Ascending aorta (tissue), 2 donors: ENCODE results near the gene TDRD5. TPM values are rescaled to one million over a fixed set of nuclear protein-coding genes. Genes with fewer than 3 reads are reported as not detected.

Experiments
- DNase-seq, 2 donors: peaks; one replicate each; pipeline ENCODE4 v3.0.0-alpha.2; 2019; ENCODE audit warnings: low spot score in 2 of 2
- H3K27ac ChIP-seq, 2 donors: fragments of 200-600 bp; sonication (generic); one replicate each; pipeline ENCODE4 v1.5.1; 2016 to 2017; ENCODE audit warnings: mild to moderate bottlenecking in 1 of 2
- H3K27me3 ChIP-seq: fragments of 200-600 bp; sonication (generic); one replicate; pipeline ENCODE4 v1.5.1; 2017
- H3K36me3 ChIP-seq, 2 donors: fragments of 200-600 bp; sonication (generic); one replicate each; pipeline ENCODE4 v1.5.1; 2016
- H3K4me1 ChIP-seq, 2 donors: fragments of 200-600 bp; sonication (generic); one replicate each; pipeline ENCODE4 v1.5.1; 2016 to 2017; ENCODE audit warnings: mild to moderate bottlenecking in 1 of 2
- H3K4me3 ChIP-seq, 2 donors: fragments of 200-600 bp; sonication (generic); one replicate each; pipeline ENCODE4 v1.5.1; 2016 to 2017; ENCODE audit warnings: mild to moderate bottlenecking in 1 of 2
- H3K9me3 ChIP-seq, 2 donors: fragments of 200-600 bp; sonication (generic); one replicate each; pipeline ENCODE4 v1.5.1; 2016
- intact Hi-C: fragments of 100-400 bp; cut with DNase I; formaldehyde crosslinking; loops from one replicate; pipeline ENCODE4 v1.15.1; 2023
- total RNA-seq: library from RNA; depleted of rRNA; stranded (reverse); fragments of >200 nt; gene quantifications from one replicate; pipeline ENCODE4 v1.1.0, GENCODE V29; 2016
- TF ChIP-seq, protein P1 (sequence below), 3 experiments: fragments of 200-600 bp in 2 of 3; fragments of 450-650 bp in 1 of 3; sonication (generic) in 2 of 3; IDR thresholded peaks; one replicate each; pipeline ENCODE4 v1.5.1; 2016 to 2019; ENCODE audit warnings: antibody characterized with exemption in 3 of 3, mild to moderate bottlenecking in 1 of 3, moderate library complexity in 1 of 3

The TDRD5 gene
- total RNA-seq, 1 donor from 2014 or later: not detected

DNA sequence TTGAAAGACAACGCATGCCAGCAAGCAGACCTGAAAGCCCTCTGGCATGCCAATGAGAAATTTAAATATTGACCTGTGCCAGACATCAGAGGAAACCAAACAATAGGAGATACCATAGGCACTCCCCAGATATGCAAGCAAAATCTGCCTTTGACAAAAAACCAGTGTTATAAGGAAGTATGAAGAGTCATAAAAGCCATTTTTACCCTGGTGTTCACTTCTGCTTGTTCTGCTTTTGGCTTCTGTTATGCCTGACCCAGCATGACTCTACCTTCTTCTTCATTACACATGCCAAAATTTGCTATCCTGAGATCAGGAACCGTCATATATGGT is 42.3 kb upstream of the TDRD5 start:
- Histone ChIP-seq H3K9me3 (no peaks in the 10 kb centered on the region), H3K36me3 (no peaks in the 10 kb centered on the region), H3K27me3 (no peaks in the 10 kb centered on the region), H3K27ac (no peak overlapping the region), H3K4me1 (no peaks in the 10 kb centered on the region), H3K4me3 (no peak overlapping the region)
- TF ChIP-seq, protein P1, sequence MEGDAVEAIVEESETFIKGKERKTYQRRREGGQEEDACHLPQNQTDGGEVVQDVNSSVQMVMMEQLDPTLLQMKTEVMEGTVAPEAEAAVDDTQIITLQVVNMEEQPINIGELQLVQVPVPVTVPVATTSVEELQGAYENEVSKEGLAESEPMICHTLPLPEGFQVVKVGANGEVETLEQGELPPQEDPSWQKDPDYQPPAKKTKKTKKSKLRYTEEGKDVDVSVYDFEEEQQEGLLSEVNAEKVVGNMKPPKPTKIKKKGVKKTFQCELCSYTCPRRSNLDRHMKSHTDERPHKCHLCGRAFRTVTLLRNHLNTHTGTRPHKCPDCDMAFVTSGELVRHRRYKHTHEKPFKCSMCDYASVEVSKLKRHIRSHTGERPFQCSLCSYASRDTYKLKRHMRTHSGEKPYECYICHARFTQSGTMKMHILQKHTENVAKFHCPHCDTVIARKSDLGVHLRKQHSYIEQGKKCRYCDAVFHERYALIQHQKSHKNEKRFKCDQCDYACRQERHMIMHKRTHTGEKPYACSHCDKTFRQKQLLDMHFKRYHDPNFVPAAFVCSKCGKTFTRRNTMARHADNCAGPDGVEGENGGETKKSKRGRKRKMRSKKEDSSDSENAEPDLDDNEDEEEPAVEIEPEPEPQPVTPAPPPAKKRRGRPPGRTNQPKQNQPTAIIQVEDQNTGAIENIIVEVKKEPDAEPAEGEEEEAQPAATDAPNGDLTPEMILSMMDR (IDR thresholded peaks at IDR 0.05): no peak
- DNase-seq: no peak
- intact Hi-C loops: no loop called here

- Histone ChIP-seq H3K27me3 (no peaks in the 10 kb centered on the region), H3K4me1 (no peaks in the 10 kb centered on the region), H3K9me3 (no peaks in the 10 kb centered on the region), H3K4me3 (no peak overlapping the region), H3K27ac (no peak overlapping the region), H3K36me3 (no peaks in the 10 kb centered on the region)
- intact Hi-C loops: no loop called here
- TF ChIP-seq, protein P1 (IDR thresholded peaks at IDR 0.05): no peak
- DNase-seq: no peak
These were observed 40.6 kb upstream of the TDRD5 start for GRCh38 chr1:179550746-179551682.

GRCh38 chr1:179554427-179554826 is 37.2 kb upstream of the TDRD5 start:
- no peaks in the 10 kb centered on the region for H3K9me3 ChIP-seq
- H3K27ac ChIP-seq: no peak overlapping the region
- H3K27me3 ChIP-seq: no peaks in the 10 kb centered on the region
- TF ChIP-seq, protein P1 (IDR thresholded peaks at IDR 0.05): no peak
- no peak for DNase-seq
- intact Hi-C loops: no loop called here
- H3K36me3 ChIP-seq: no peaks in the 10 kb centered on the region
- no peak overlapping the region for H3K4me3 ChIP-seq
- H3K4me1 ChIP-seq: no peaks in the 10 kb centered on the region

DNA sequence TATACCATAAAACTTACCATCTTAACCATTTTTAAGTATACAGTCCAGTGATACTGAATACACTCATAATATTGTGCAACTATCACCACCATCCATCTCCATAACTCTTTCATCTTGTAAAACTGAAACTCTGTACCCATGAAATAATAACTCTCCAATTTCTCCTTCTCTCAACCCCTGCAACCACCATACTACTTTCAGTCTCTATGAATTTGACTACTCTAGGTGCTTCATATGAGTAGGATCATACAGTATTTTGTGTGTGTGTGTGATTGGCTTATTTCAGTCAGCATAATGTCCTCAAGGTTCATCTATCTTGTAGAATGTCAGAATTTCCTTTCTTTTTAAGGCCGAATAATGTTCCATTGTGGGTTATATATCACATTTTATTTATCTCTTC is 33.6 kb upstream of the TDRD5 start:
- no peaks in the 10 kb centered on the region for H3K9me3 ChIP-seq
- no peak overlapping the region for H3K27ac ChIP-seq
- TF ChIP-seq, protein P1 (IDR thresholded peaks at IDR 0.05): no peak
- DNase-seq: no peak
- no peaks in the 10 kb centered on the region for H3K27me3 ChIP-seq
- H3K36me3 ChIP-seq: no peaks in the 10 kb centered on the region
- no peaks in the 10 kb centered on the region for H3K4me1 ChIP-seq
- H3K4me3 ChIP-seq: no peak overlapping the region
- intact Hi-C loops: no loop called here

DNA sequence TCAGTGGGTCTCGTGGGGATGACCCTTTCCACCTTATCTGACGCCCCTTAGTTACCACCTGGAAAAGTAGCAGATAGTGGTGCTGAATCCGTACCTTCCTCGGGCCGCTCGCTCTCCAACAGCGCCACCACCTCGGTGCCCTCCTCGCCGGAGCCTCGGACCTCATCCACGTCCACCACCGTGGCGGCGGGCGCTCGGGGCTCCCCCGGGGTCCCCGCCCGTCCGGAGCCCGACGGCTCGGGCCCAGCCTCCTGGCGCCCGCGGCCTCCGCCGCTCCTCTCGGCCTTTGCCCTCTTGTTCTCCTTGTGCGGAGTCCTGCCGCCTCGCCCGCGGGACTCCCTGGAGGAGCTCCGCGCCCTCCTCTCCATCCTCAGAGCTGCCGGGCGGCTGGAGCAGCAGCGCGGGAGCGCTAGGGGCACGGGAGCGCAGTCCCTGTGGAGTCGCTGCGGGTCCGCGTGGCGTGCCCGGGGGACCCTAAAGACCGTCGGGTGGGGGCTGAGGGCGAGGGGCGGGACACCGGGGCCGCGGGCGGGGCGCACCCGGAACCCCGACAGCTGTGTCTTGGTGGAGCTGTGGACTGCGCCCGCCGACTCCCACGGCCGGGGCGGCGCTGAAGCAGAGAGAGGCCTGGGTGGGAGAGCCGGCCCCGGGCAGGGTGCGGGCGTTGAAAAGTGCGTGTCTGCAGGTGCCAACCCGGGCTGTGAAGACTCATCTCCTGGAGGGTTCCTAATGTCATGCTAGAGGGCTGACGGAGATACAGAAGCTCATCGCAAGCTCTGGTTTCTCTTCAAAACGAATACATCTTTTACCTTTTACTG is 15.9 kb upstream of the TDRD5 start, which contains the start of gene NPHS2:
Gene NPHS2 (minus strand): TSS at position 452 of the 818 bp plus-strand sequence. CDS start 84 bp downstream, at position 368.
- Histone ChIP-seq H3K4me3 (peak within 1 kb of the TSS in 1 of 2 donors; percentile 25), H3K4me1 (no peaks in the 10 kb centered on the region), H3K27me3 (peaks cover 9% of the 10 kb centered on the region), H3K36me3 (no peaks in the 10 kb centered on the region), H3K27ac (no peak within 1 kb of the TSS), H3K9me3 (no peaks in the 10 kb centered on the region)
- intact Hi-C loops: no loop called here
- TF ChIP-seq, protein P1 (IDR thresholded peaks at IDR 0.05): no peak
- DNase-seq: no peak
